HepG2 (cell line): Measurements from ENCODE around the gene MRPL34. TPM values are rescaled to one million over a fixed set of nuclear protein-coding genes. Genes with fewer than 3 reads are reported as not detected.

Source experiments
- ATAC-seq: fragments of 200-7000 bp; cut with Tn5 transposase; 3 replicates; pipeline ENCODE4 v1.9.1; 2020; ENCODE audit warnings: mild to moderate bottlenecking, moderate library complexity
- BruUV-seq: library from RNA; stranded (reverse); fragments of 400-500 nt; replicated peaks from 2 replicates; lab custom pipeline; 2021; lab: Mats Ljungman, UMichigan
- CTCF ChIA-PET: fragments of 300-600 bp; formaldehyde crosslinking; extraction: SDS; loops from one replicate; lab custom pipeline; 2021; ENCODE audit warnings: low total read pairs, inconsistent platforms, low intra/inter-chr PET ratio; lab: Yijun Ruan, JAX
- POLR2A ChIA-PET: fragments of 350-600 bp; sonication (Branson Sonifier 250); formaldehyde crosslinking; loops from one replicate; lab custom pipeline; 2020; ENCODE audit warnings: antibody characterized with exemption, inconsistent platforms; lab: Yijun Ruan, JAX
- DNase-seq: peaks from one replicate; pipeline ENCODE4 v3.0.0-alpha.2; 2015; ENCODE audit warnings: low spot score
- FAIRE-seq: peaks from 3 replicates; lab custom pipeline; 2011; peaks lifted over from hg19 to GRCh38; lab: Jason Lieb, UNC
- H2AFZ ChIP-seq: one replicate; pipeline ENCODE4 v1.6.1; 2011; ENCODE audit warnings: low read length, inconsistent platforms
- H3K27ac ChIP-seq: fragments of 300-600 bp; 3 replicates; pipeline ENCODE4 v1.8.0; 2011; ENCODE audit warnings: mixed run types, mild to moderate bottlenecking, mixed read lengths, low read length, inconsistent platforms; ENCODE audit not compliant: insufficient read depth; ENCODE audit errors: extremely low read length
- H3K27me3 ChIP-seq, 2 experiments: fragments of 200-600 bp in 1 of 2; 2 replicates in 1 of 2; 3 replicates in 1 of 2; pipeline versions ENCODE4 v1.6.0 to v1.8.0; 2011; ENCODE audit warnings: low read length in 2 of 2, mild to moderate bottlenecking in 2 of 2, moderate library complexity in 2 of 2, inconsistent platforms in 1 of 2; ENCODE audit not compliant: insufficient read depth in 2 of 2, control insufficient read depth in 1 of 2
- H3K36me3 ChIP-seq, 2 experiments: fragments of 200-600 bp in 1 of 2; replicated peaks in 1 of 2; 2 replicates in 1 of 2; 3 replicates in 1 of 2; pipeline versions ENCODE4 v1.5.1 to v1.8.0; 2011; ENCODE audit warnings: low read length in 2 of 2, inconsistent platforms in 1 of 2; ENCODE audit not compliant: insufficient read depth in 2 of 2, control insufficient read depth in 1 of 2
- H3K4me1 ChIP-seq: 2 replicates; pipeline ENCODE4 v1.5.1; 2012; ENCODE audit warnings: low read length, inconsistent platforms; ENCODE audit not compliant: insufficient read depth
- H3K4me2 ChIP-seq: 2 replicates; pipeline ENCODE4 v1.6.0; 2011; ENCODE audit warnings: low read depth, low read length, inconsistent platforms
- H3K4me3 ChIP-seq, 3 experiments: fragments of 200-600 bp in 1 of 3; sonication (generic), shearing (Covaris generic) in 1 of 3; replicated peaks in 1 of 3; 2 replicates each; pipeline ENCODE4 v1.5.1; 2011 to 2016; ENCODE audit warnings: low read length in 3 of 3, inconsistent platforms in 2 of 3, low read depth in 2 of 3, mild to moderate bottlenecking in 2 of 3, control low read depth in 1 of 3, mixed read lengths in 1 of 3; ENCODE audit not compliant: insufficient read depth in 1 of 3
- H3K79me2 ChIP-seq: one replicate; pipeline ENCODE4 v1.6.1; 2011; ENCODE audit warnings: low read length, inconsistent platforms; ENCODE audit not compliant: insufficient read depth
- H3K9ac ChIP-seq: 2 replicates; pipeline ENCODE4 v1.6.0; 2011; ENCODE audit warnings: mild to moderate bottlenecking, low read depth, low read length, inconsistent platforms; ENCODE audit not compliant: insufficient read depth
- H3K9me3 ChIP-seq: 2 replicates; pipeline ENCODE4 v1.5.1; 2012; ENCODE audit warnings: mild to moderate bottlenecking, low read length
- H4K20me1 ChIP-seq: 2 replicates; pipeline ENCODE4 v1.6.0; 2011; ENCODE audit warnings: inconsistent platforms, mild to moderate bottlenecking, low read length, moderate library complexity; ENCODE audit not compliant: insufficient read depth
- HOXA7 ChIP-seq: sonication (generic); formaldehyde crosslinking; IDR thresholded peaks from 2 replicates; pipeline ENCODE4 v1.8.1; 2022; ENCODE audit warnings: mild to moderate bottlenecking, missing genetic modification reagents, moderate library complexity
- RBFOX2 ChIP-seq: fragments of 200-400 bp; formaldehyde crosslinking; IDR thresholded peaks from 2 replicates; pipeline ENCODE4 v1.6.1; 2017; ENCODE audit warnings: low read depth, mild to moderate bottlenecking, low read length
- SPEN ChIP-seq: sonication (generic); formaldehyde crosslinking; IDR thresholded peaks from 2 replicates; pipeline ENCODE4 v1.5.1; 2020; ENCODE audit warnings: low read depth, mild to moderate bottlenecking, missing genetic modification reagents
- SRY ChIP-seq: sonication (generic); formaldehyde crosslinking; IDR thresholded peaks from 2 replicates; pipeline ENCODE4 v1.8.0; 2022; ENCODE audit warnings: mild to moderate bottlenecking, missing genetic modification reagents
- ZBTB21 ChIP-seq: sonication (generic); formaldehyde crosslinking; IDR thresholded peaks from 2 replicates; pipeline ENCODE4 v1.4.0; 2020; ENCODE audit warnings: missing genetic modification reagents
- ZNF121 ChIP-seq: sonication (generic); formaldehyde crosslinking; IDR thresholded peaks from 2 replicates; pipeline ENCODE4 v1.5.0; 2020; ENCODE audit warnings: mild to moderate bottlenecking, missing genetic modification reagents
- ZNF124 ChIP-seq: sonication (generic); formaldehyde crosslinking; IDR thresholded peaks from 2 replicates; pipeline ENCODE4 v1.4.0; 2020; ENCODE audit warnings: missing genetic modification reagents
- ZSCAN25 ChIP-seq: sonication (generic); formaldehyde crosslinking; IDR thresholded peaks from 2 replicates; pipeline ENCODE4 v1.8.0; 2022; ENCODE audit warnings: mild to moderate bottlenecking, missing genetic modification reagents
- WGBS: methylation state at CpG from one replicate; pipeline ENCODE4 v1.1.6; 2017; ENCODE audit warnings: low lambda C conversion rate; 5-methylcytosine and 5-hydroxymethylcytosine counted together
- in situ Hi-C: cut with HindIII; loops from 2 replicates; pipeline ENCODE4 v1.10.0; 2017; ENCODE audit warnings: low pct_unique_long_range_greater_than_20kb; ENCODE audit not compliant: extremely low pct_ligation_motif_present
- intact Hi-C: fragments of 100-400 bp; cut with micrococcal nuclease; formaldehyde crosslinking; loops from one replicate; pipeline ENCODE4 v1.10.0; 2022; ENCODE audit not compliant: unreplicated experiment
- polyA plus RNA-seq, 8 experiments: library from polyadenylated mRNA; depleted of rRNA in 3 of 8; stranded (reverse) in 7 of 8; unstranded in 1 of 8; fragments of >200 nt; fragmentation: Illumina TruSeq in 4 of 8; extraction: Trizol in 4 of 8; gene quantifications; 2 replicates each; pipeline versions ENCODE4 v1.2.1 to v1.2.3, GENCODE V29; 2011 to 2016; ENCODE audit warnings: low read depth in 4 of 8, missing spikeins in 1 of 8, mixed read lengths in 1 of 8; ENCODE audit not compliant: insufficient read depth in 1 of 8
- total RNA-seq, 5 experiments: library from RNA; depleted of rRNA; stranded (reverse); fragments of >200 nt; fragmentation: Illumina TruSeq; extraction: Trizol; gene quantifications; 2 replicates each; pipeline ENCODE4 v1.2.3, GENCODE V29; 2016; ENCODE audit warnings: low read depth in 1 of 5
- TF ChIP-seq, protein P1 (sequence below): sonication (generic); formaldehyde crosslinking; IDR thresholded peaks from 2 replicates; pipeline ENCODE4 v1.5.0; 2020; ENCODE audit warnings: missing genetic modification reagents, mild to moderate bottlenecking, borderline replicate concordance
- TF ChIP-seq, protein P2 (sequence below): IDR thresholded peaks from 2 replicates; pipeline ENCODE4 v1.6.1; 2016; ENCODE audit warnings: low read depth, borderline replicate concordance

Gene MRPL34
- total and polyA plus RNA-seq, 2 of the 13 experiments (the other 11 are each of a cell fraction or from before 2014, with no cell fraction given) = 74.0 to 77.3 TPM

DNA sequence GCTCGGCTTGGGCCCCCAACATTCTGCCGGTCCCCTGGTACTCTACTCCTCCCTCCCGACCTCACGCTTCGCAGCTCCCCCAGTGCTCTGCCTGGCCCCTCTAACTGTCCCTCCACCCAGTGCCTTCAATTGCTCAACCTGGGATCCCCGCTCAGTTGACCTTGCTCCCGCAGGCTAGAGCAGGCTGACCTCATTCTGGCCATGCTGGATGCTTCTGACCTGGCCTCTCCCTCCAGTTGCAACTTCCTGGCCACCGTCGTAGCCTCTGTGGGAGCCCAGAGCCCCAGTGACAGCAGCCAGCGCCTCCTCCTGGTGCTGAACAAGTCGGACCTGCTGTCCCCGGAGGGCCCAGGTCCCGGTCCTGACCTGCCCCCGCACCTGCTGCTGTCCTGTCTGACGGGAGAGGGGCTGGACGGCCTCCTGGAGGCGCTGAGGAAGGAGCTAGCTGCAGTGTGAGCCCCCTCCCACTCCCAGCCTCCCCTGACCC lies 35.2 kb downstream of the MRPL34 start (continued):
- 0 out of 2 replicates have a peak, but pooled peaks have one; percentile 68 for TF ChIP-seq SPEN (CRISPR knock-in tag)
- 0 out of 2 replicates have a peak, but pooled peaks have one; percentile 62 for TF ChIP-seq HOXA7 (CRISPR knock-in tag)
- TF ChIP-seq ZNF124 (CRISPR knock-in tag) = 0 out of 2 replicates have a peak, but pooled peaks have one; percentile 22
- TF ChIP-seq ZSCAN25 (CRISPR knock-in tag) = peak; percentile 88
- TF ChIP-seq ZBTB21 (CRISPR knock-in tag) = no peak
- TF ChIP-seq, protein P1, sequence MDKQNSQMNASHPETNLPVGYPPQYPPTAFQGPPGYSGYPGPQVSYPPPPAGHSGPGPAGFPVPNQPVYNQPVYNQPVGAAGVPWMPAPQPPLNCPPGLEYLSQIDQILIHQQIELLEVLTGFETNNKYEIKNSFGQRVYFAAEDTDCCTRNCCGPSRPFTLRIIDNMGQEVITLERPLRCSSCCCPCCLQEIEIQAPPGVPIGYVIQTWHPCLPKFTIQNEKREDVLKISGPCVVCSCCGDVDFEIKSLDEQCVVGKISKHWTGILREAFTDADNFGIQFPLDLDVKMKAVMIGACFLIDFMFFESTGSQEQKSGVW (CRISPR knock-in tag) = no peak
- TF ChIP-seq ZNF121 (CRISPR knock-in tag) = peak; percentile 25; the same call in 1 of the 2 replicates

DNA sequence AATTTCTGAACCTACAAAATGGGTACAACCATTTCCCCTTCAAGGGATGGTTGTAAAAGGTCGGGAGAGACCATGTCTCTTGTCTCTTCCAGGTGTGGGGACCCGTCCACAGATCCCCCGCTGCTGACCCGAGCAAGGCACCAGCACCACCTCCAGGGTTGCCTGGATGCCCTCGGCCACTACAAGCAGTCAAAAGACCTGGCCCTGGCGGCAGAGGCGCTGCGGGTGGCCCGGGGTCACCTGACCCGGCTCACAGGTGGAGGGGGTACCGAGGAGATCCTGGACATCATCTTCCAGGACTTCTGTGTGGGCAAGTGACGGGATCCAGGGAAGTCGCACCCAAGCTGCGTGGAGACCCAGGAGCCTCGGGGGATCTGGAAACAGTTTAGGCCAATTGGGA lies 35.7 kb downstream of the MRPL34 start:
- Histone ChIP-seq H3K4me2 (peak overlapping the region; percentile 72; the same call in 1 of the 2 replicates), H2AFZ (no peak overlapping the region), H3K4me1 (peaks cover 43% of the 10 kb centered on the region), H3K79me2 (peaks cover 7% of the 10 kb centered on the region), H3K27me3 (no peaks in the 10 kb centered on the region; a peak in 1 of 5 replicates), H3K36me3 (peaks cover 1 to 9% of the 10 kb centered on the region in 2 experiments; a peak in 1 of 5 replicates), H4K20me1 (no peaks in the 10 kb centered on the region), H3K9me3 (no peaks in the 10 kb centered on the region), H3K4me3 (no peak overlapping the region), H3K27ac (peak overlapping the region; percentile 66), H3K9ac (peak overlapping the region; percentile 20; the same call in 1 of the 2 replicates)
- ATAC-seq (no peak), DNase-seq (no peak), FAIRE-seq (no peak)
- ChIA-PET CTCF (no interaction called here), POLR2A (interaction anchor here (1.0 kb wide), 1 partner anchor 78 kb away, joined by 4 read pairs; the partner anchor contains the start of gene MVB12A)
- intact Hi-C loops = loop anchor here (10.0 kb wide), 1 partner anchor 123 kb away; the partner anchor contains the start of gene NXNL1
- no TSS peak for BruUV-seq
- TF ChIP-seq SRY (0 out of 2 replicates have a peak, but pooled peaks have one; percentile 11), RBFOX2 (0 out of 2 replicates have a peak, but pooled peaks have one; percentile 12)
- TF ChIP-seq, protein P2, sequence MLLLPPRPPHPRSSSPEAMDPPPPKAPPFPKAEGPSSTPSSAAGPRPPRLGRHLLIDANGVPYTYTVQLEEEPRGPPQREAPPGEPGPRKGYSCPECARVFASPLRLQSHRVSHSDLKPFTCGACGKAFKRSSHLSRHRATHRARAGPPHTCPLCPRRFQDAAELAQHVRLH (CRISPR knock-in tag) = no peak
- in situ Hi-C loops = no loop called here
- 98% methylated on average over 9 of the region's 15 CpGs for WGBS
